ENCODE measurements around the gene ZNF587. TPM values are rescaled to one million over a fixed set of nuclear protein-coding genes. Genes with fewer than 3 reads are reported as not detected.

The ZNF587 gene
- total and polyA plus RNA-seq, 10 of the 15 experiments (the other 5 are each of a cell fraction or from before 2014, with no cell fraction given): 1.9 to 27.8 (median 13.5) TPM

GRCh38 chr19:57819475-57820148 is 30.0 kb upstream of the ZNF587 start (continued):
- TF ChIP-seq USF1 (IDR thresholded peaks at IDR 0.05; ENCODE audit: borderline replicate concordance, extremely low read length, insufficient read depth, low read depth, low read length) (no peak), TBL1XR1 (IDR thresholded peaks at IDR 0.05; ENCODE audit: low read depth, low read length) (no peak), ZBTB11 (CRISPR knock-in tag; IDR thresholded peaks at IDR 0.05) (peak; percentile 65), FOXM1 (IDR thresholded peaks at IDR 0.05; ENCODE audit: low read depth, low read length) (no peak), POU2F2 (IDR thresholded peaks at IDR 0.05; ENCODE audit: borderline replicate concordance, low read depth, low read length) (0 out of 3 replicates have a peak, but pooled peaks have one; percentile 38), CREB1 (IDR thresholded peaks at IDR 0.05; ENCODE audit: low read depth) (peak; percentile 79), RUNX3 (IDR thresholded peaks at IDR 0.05; ENCODE audit: low read length) (peak; percentile 44; the same call in 1 of the 2 replicates), STAT1 (conservative IDR thresholded peaks at IDR 0.05) (no peak), BCL3 (IDR thresholded peaks at IDR 0.05; ENCODE audit: borderline replicate concordance, insufficient read depth, low read depth, low read length, poor library complexity, severe bottlenecking) (no peak), CTCF (IDR thresholded peaks at IDR 0.05 in 2 of 3, conservative IDR thresholded peaks at IDR 0.05 in 1 of 3; ENCODE audit: control insufficient read depth in 2 of 3, extremely low read depth in 1 of 3, insufficient read depth in 1 of 3, low read depth in 3 of 3, low read length in 3 of 3) (peak in 1 of 3 experiments; percentile 32; a peak in 1 of 6 replicates), IKZF1 (conservative IDR thresholded peaks at IDR 0.05) (peak; percentile 72), E2F8 (IDR thresholded peaks at IDR 0.05; ENCODE audit: low read depth, partially characterized antibody) (peak; percentile 74)

Data from GM12878 (cell line).